Vagina (tissue), 2 donors: ENCODE data around the gene PNPLA8. TPM values are rescaled to one million over a fixed set of nuclear protein-coding genes. Genes with fewer than 3 reads are reported as not detected.
"Not testable (repeated sequence)": the region's sequence is repeated elsewhere in the genome, so short reads cannot be mapped to it uniquely, and the experiment has no call there.

ENCODE experiments used
- DNase-seq, 2 donors: peaks; one replicate each; pipeline ENCODE4 v3.0.0-alpha.2; 2017; ENCODE audit errors: extremely low spot score in 2 of 2
- H3K27ac ChIP-seq: fragments of 200-600 bp; sonication (generic); one replicate; pipeline ENCODE4 v1.5.1; 2019
- H3K27me3 ChIP-seq: fragments of 200-600 bp; sonication (generic); one replicate; pipeline ENCODE4 v1.5.1; 2019
- H3K36me3 ChIP-seq, 2 donors: fragments of 200-600 bp; sonication (generic); one replicate each; pipeline ENCODE4 v1.5.1; 2017 to 2019
- H3K4me1 ChIP-seq: fragments of 200-600 bp; sonication (generic); one replicate; pipeline ENCODE4 v1.5.1; 2019
- H3K4me3 ChIP-seq, 2 donors: fragments of 200-600 bp; sonication (generic); 1 replicate in 1 of 2; 2 replicates in 1 of 2; pipeline ENCODE4 v1.5.1; 2016 to 2019
- H3K9me3 ChIP-seq: fragments of 200-600 bp; sonication (generic); one replicate; pipeline ENCODE4 v1.5.1; 2019
- CTCF ChIP-seq, 3 experiments: fragments of 450-650 bp in 2 of 3; fragments of 200-600 bp in 1 of 3; sonication (generic) in 1 of 3; IDR thresholded peaks; one replicate each; pipeline ENCODE4 v1.5.1; 2017 to 2019; ENCODE audit warnings: antibody characterized with exemption in 3 of 3, mild to moderate bottlenecking in 2 of 3, moderate library complexity in 2 of 3
- POLR2A ChIP-seq, 2 donors: fragments of 450-650 bp; IDR thresholded peaks; one replicate each; pipeline ENCODE4 v1.6.1; 2017; ENCODE audit warnings: antibody characterized with exemption in 2 of 2, mild to moderate bottlenecking in 2 of 2, moderate library complexity in 2 of 2
- POLR2AphosphoS5 ChIP-seq, 2 donors: sonication (generic); formaldehyde crosslinking; IDR thresholded peaks; one replicate each; pipeline ENCODE4 v1.9.0; 2017; ENCODE audit warnings: antibody characterized with exemption in 2 of 2, mild to moderate bottlenecking in 2 of 2, low read depth in 1 of 2; ENCODE audit not compliant: insufficient read depth in 1 of 2
- intact Hi-C: fragments of 100-400 bp; cut with DNase I; formaldehyde crosslinking; loops from one replicate; pipeline ENCODE4 v1.15.1; 2023
- total RNA-seq: library from RNA; depleted of rRNA; stranded (reverse); fragments of >200 nt; gene quantifications from one replicate; pipeline ENCODE4 v1.2.3, GENCODE V29; 2016

The PNPLA8 gene
- total RNA-seq, 1 donor from 2014 or later, result 18.7 TPM

- no peak overlapping the region for H3K27ac ChIP-seq
- TF ChIP-seq CTCF (IDR thresholded peaks at IDR 0.05) (no peak), POLR2AphosphoS5 (IDR thresholded peaks at IDR 0.05; ENCODE audit: insufficient read depth in 1 of 2, low read depth in 1 of 2) (no peak), POLR2A (IDR thresholded peaks at IDR 0.05) (no peak)
- H3K36me3 ChIP-seq, result peaks cover 0 to 31% of the 10 kb centered on the region in 2 donors
- no peak for DNase-seq
- no peaks in the 10 kb centered on the region for H3K9me3 ChIP-seq
- intact Hi-C loops, result no loop called here
- H3K4me1 ChIP-seq, result peaks cover 11% of the 10 kb centered on the region
- no peaks in the 10 kb centered on the region for H3K27me3 ChIP-seq
- H3K4me3 ChIP-seq, result no peak overlapping the region
Measured at GRCh38 chr7:108515630-108516029, 10.3 kb downstream of the PNPLA8 start.

- H3K9me3 ChIP-seq, result no peaks in the 10 kb centered on the region
- intact Hi-C loops, result no loop called here
Measured at GRCh38 chr7:108515013-108515412, 10.9 kb downstream of the PNPLA8 start.

GRCh38 chr7:108511939-108512338, 14.0 kb downstream of the PNPLA8 start:
- H3K4me1 ChIP-seq, result no peaks in the 10 kb centered on the region
- no peak overlapping the region for H3K27ac ChIP-seq
- no peaks in the 10 kb centered on the region for H3K27me3 ChIP-seq
- TF ChIP-seq POLR2AphosphoS5 (IDR thresholded peaks at IDR 0.05; ENCODE audit: insufficient read depth in 1 of 2, low read depth in 1 of 2), result no peak
- no peak for TF ChIP-seq POLR2A (IDR thresholded peaks at IDR 0.05)
- TF ChIP-seq CTCF (IDR thresholded peaks at IDR 0.05), result no peak
- H3K36me3 ChIP-seq, result peaks cover 0 to 23% of the 10 kb centered on the region in 2 donors
- no peak for DNase-seq
- intact Hi-C loops, result no loop called here
- H3K9me3 ChIP-seq, result no peaks in the 10 kb centered on the region
- no peak overlapping the region for H3K4me3 ChIP-seq

More at GRCh38 chr7:108515013-108515412, 10.9 kb downstream of the PNPLA8 start:
- no peak for TF ChIP-seq POLR2A (IDR thresholded peaks at IDR 0.05)
- no peak for TF ChIP-seq CTCF (IDR thresholded peaks at IDR 0.05)
- TF ChIP-seq POLR2AphosphoS5 (IDR thresholded peaks at IDR 0.05; ENCODE audit: insufficient read depth in 1 of 2, low read depth in 1 of 2), result no peak
- peaks cover 0 to 34% of the 10 kb centered on the region in 2 donors for H3K36me3 ChIP-seq
- no peak for DNase-seq
- H3K27me3 ChIP-seq, result no peaks in the 10 kb centered on the region
- no peak overlapping the region for H3K4me3 ChIP-seq
- peaks cover 8% of the 10 kb centered on the region for H3K4me1 ChIP-seq
- H3K27ac ChIP-seq, result no peak overlapping the region

- H3K4me1 ChIP-seq, H3K9me3 ChIP-seq, H3K27ac ChIP-seq, intact Hi-C loops, H3K27me3 ChIP-seq, H3K4me3 ChIP-seq, DNase-seq: not testable (repeated sequence)
- H3K36me3 ChIP-seq, result peaks cover 0 to 32% of the 10 kb centered on the region in 2 donors
Measured at GRCh38 chr7:108504576-108504975, 21.4 kb downstream of the PNPLA8 start.

- TF ChIP-seq POLR2A (IDR thresholded peaks at IDR 0.05) (no peak), CTCF (IDR thresholded peaks at IDR 0.05) (no peak), POLR2AphosphoS5 (IDR thresholded peaks at IDR 0.05; ENCODE audit: insufficient read depth in 1 of 2, low read depth in 1 of 2) (no peak)
- no peaks in the 10 kb centered on the region for H3K4me1 ChIP-seq
- H3K27ac ChIP-seq, result no peak overlapping the region
- H3K27me3 ChIP-seq, result no peaks in the 10 kb centered on the region
- no peaks in the 10 kb centered on the region for H3K9me3 ChIP-seq
- no peak overlapping the region for H3K4me3 ChIP-seq
- no peak for DNase-seq
- H3K36me3 ChIP-seq, result peaks cover 0 to 32% of the 10 kb centered on the region in 2 donors
- intact Hi-C loops, result no loop called here
Measured at GRCh38 chr7:108503112-108504026, 22.6 kb downstream of the PNPLA8 start.
